IPS-20b (cell line): Measurements from ENCODE around the gene FER1L5.
"Not testable (repeated sequence)": the region's sequence is repeated elsewhere in the genome, so short reads cannot be mapped to it uniquely, and the experiment has no call there.

Experiments used
- H3K27ac ChIP-seq: one replicate; pipeline ENCODE4 v1.5.1; 2013; ENCODE audit warnings: low read length
- H3K27me3 ChIP-seq: 2 replicates; pipeline ENCODE4 v1.6.1; 2013; ENCODE audit warnings: mild to moderate bottlenecking, low read length, inconsistent platforms; ENCODE audit not compliant: insufficient read depth
- H3K36me3 ChIP-seq: 2 replicates; pipeline ENCODE4 v1.6.1; 2013; ENCODE audit warnings: low read depth, mild to moderate bottlenecking, inconsistent platforms, low read length, moderate library complexity; ENCODE audit not compliant: insufficient read depth
- H3K4me1 ChIP-seq: 2 replicates; pipeline ENCODE4 v1.6.1; 2013; ENCODE audit warnings: mild to moderate bottlenecking, control low read depth, inconsistent platforms, low read length, moderate library complexity; ENCODE audit not compliant: insufficient read depth
- H3K4me3 ChIP-seq: 2 replicates; pipeline ENCODE4 v1.5.1; 2013; ENCODE audit warnings: mild to moderate bottlenecking, low read length, inconsistent platforms
- H3K9ac ChIP-seq: 2 replicates; pipeline ENCODE4 v1.6.1; 2013; ENCODE audit warnings: low read depth, mild to moderate bottlenecking, inconsistent platforms, low read length, moderate library complexity
- H3K9me3 ChIP-seq: 2 replicates; pipeline ENCODE4 v1.6.1; 2013; ENCODE audit warnings: mild to moderate bottlenecking, low read depth, low read length, inconsistent platforms; ENCODE audit not compliant: insufficient read depth

The FER1L5 gene

GRCh38 chr2:96638144-96639121, 4.1 kb upstream of the FER1L5 start, which contains the start of gene KANSL3:
Gene KANSL3 (minus strand): TSS chr2:96638312. CDS start chr2:96637135, 1,177 bp downstream.
- no peaks in the 10 kb centered on the region for H3K9me3 ChIP-seq
- H3K36me3 ChIP-seq = peaks cover 24% of the 10 kb centered on the region
- no peaks in the 10 kb centered on the region for H3K27me3 ChIP-seq
- H3K27ac ChIP-seq = no peak within 1 kb of the TSS
- H3K4me1 ChIP-seq = peaks cover 4% of the 10 kb centered on the region; the same call in 1 of the 2 replicates
- H3K4me3 ChIP-seq = peak within 1 kb of the TSS; percentile 91
- peak within 1 kb of the TSS; percentile 80; the same call in 1 of the 2 replicates for H3K9ac ChIP-seq

DNA sequence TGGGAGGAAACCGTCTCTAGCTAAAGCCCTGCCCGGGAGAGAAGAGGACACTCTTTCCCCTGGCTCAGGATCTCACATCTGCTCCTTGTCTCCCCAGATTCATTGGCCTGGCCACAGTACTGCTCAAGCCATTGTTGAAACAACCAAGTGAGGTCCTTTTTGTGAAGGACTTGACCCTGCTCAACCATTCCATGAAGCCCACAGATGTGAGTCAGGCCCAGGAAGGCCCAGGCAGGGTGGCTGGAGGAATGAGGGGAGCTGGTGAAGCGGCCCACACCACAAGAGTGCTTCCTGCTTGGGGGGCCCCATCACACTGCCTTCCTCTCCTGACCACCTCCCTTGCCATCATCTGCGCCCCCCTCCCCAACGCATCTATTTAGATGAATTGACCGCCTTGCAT, 5.1 kb downstream of the FER1L5 start:
- Histone ChIP-seq H3K4me1 (no peaks in the 10 kb centered on the region), H3K36me3 (no peaks in the 10 kb centered on the region), H3K9me3 (no peaks in the 10 kb centered on the region), H3K27me3 (no peaks in the 10 kb centered on the region), H3K27ac (no peak overlapping the region), H3K4me3 (no peak overlapping the region), H3K9ac (no peak overlapping the region)

GRCh38 chr2:96648306-96648930, 5.9 kb downstream of the FER1L5 start:
- Histone ChIP-seq H3K36me3 (no peaks in the 10 kb centered on the region), H3K27me3 (no peaks in the 10 kb centered on the region), H3K4me3 (no peak overlapping the region), H3K4me1 (no peaks in the 10 kb centered on the region), H3K9ac (no peak overlapping the region), H3K9me3 (no peaks in the 10 kb centered on the region), H3K27ac (no peak overlapping the region)

GRCh38 chr2:96649342-96649741, 6.8 kb downstream of the FER1L5 start:
- Histone ChIP-seq H3K4me3 (no peak overlapping the region), H3K9me3 (no peaks in the 10 kb centered on the region), H3K27me3 (no peaks in the 10 kb centered on the region), H3K36me3 (no peaks in the 10 kb centered on the region), H3K27ac (no peak overlapping the region), H3K9ac (no peak overlapping the region), H3K4me1 (no peaks in the 10 kb centered on the region)

- Histone ChIP-seq H3K27ac (no peak overlapping the region), H3K36me3 (no peaks in the 10 kb centered on the region), H3K4me3 (no peak overlapping the region), H3K27me3 (no peaks in the 10 kb centered on the region), H3K9ac (no peak overlapping the region), H3K4me1 (no peaks in the 10 kb centered on the region), H3K9me3 (no peaks in the 10 kb centered on the region)
Measured at GRCh38 chr2:96651793-96652192, 9.2 kb downstream of the FER1L5 start.

- H3K4me3 ChIP-seq, H3K27ac ChIP-seq, H3K27me3 ChIP-seq, H3K36me3 ChIP-seq, H3K9ac ChIP-seq, H3K9me3 ChIP-seq, H3K4me1 ChIP-seq: not testable (repeated sequence)
Measured at GRCh38 chr2:96654791-96655190, 12.2 kb downstream of the FER1L5 start.

- H3K27me3 ChIP-seq = no peaks in the 10 kb centered on the region
- H3K36me3 ChIP-seq = no peaks in the 10 kb centered on the region
- H3K4me1 ChIP-seq = no peaks in the 10 kb centered on the region
- H3K9ac ChIP-seq = no peak overlapping the region
- H3K4me3 ChIP-seq = no peak overlapping the region
- H3K27ac ChIP-seq = no peak overlapping the region
- no peaks in the 10 kb centered on the region for H3K9me3 ChIP-seq
Measured at GRCh38 chr2:96655526-96655925, 13.0 kb downstream of the FER1L5 start.

DNA sequence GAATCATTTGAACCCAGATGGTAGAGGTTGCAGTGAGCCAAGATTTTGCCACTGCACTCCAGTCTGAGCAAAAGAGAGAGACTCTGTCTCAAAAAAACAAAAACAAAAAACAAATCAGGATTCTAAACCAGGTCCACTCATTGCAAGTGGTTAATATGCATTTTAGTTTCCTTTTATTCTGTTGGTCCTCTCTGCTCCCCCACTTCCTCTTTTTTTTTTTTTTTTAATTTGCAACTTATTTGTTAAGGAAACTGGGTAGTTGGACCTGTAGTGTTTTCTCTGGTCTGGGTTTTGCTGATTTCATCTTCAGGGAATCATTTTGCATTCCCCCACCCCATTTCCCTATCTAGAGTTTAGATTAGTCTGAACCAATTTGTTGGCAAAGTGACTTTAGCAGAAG, 14.0 kb downstream of the FER1L5 start:
- H3K27me3 ChIP-seq = no peaks in the 10 kb centered on the region
- H3K27ac ChIP-seq = no peak overlapping the region
- no peak overlapping the region for H3K4me3 ChIP-seq
- H3K9ac ChIP-seq = no peak overlapping the region
- H3K9me3 ChIP-seq = no peaks in the 10 kb centered on the region
- no peaks in the 10 kb centered on the region for H3K4me1 ChIP-seq
- H3K36me3 ChIP-seq = no peaks in the 10 kb centered on the region

GRCh38 chr2:96661324-96661723, 18.8 kb downstream of the FER1L5 start:
- Histone ChIP-seq H3K4me3 (no peak overlapping the region), H3K27ac (no peak overlapping the region), H3K27me3 (no peaks in the 10 kb centered on the region), H3K9me3 (peaks cover 7% of the 10 kb centered on the region; the same call in 1 of the 2 replicates), H3K36me3 (no peaks in the 10 kb centered on the region), H3K4me1 (no peaks in the 10 kb centered on the region), H3K9ac (no peak overlapping the region)

DNA sequence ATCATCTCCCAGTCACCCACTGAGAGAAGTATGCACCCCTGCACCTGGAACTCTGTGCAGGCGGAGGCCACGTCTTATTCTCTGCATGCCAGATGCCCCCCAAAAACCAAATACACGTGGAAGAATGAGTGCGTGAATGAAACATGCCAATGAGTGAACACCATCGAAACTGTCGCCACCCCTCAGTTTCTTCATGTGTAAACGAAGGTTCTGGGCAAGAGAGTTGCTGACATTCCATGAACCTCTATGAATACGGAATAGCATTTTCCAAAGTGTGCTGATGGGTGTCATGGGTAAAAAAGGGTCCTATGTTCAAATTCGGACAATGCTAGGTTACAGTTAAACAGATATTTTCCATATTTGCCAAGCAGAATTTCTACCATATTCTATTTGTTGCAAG, 19.8 kb downstream of the FER1L5 start:
- H3K4me1 ChIP-seq = no peaks in the 10 kb centered on the region
- no peak overlapping the region for H3K27ac ChIP-seq
- peaks cover 7% of the 10 kb centered on the region; the same call in 1 of the 2 replicates for H3K9me3 ChIP-seq
- no peak overlapping the region for H3K9ac ChIP-seq
- H3K4me3 ChIP-seq = no peak overlapping the region
- H3K27me3 ChIP-seq = no peaks in the 10 kb centered on the region
- no peaks in the 10 kb centered on the region for H3K36me3 ChIP-seq

DNA sequence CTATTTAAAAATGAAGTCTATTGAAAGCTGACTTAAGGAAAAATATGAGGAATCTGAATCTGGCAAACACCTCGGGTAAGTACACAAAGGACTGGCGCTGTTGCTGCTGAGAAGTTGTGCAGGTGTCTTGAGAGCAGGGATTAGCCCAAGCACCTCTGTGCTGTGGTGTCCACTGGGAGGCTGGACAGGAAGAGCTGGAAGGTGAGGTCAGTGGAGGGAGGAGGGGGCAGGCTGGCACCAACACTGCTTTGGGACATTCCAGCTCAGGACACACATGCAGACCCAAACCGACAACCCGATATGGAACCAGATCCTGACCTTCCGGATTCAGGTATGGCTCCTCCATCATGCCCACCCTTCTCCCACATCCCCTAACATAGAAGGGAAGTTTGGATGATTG, 20.6 kb downstream of the FER1L5 start:
- no peak overlapping the region for H3K4me3 ChIP-seq
- peaks cover 7% of the 10 kb centered on the region; the same call in 1 of the 2 replicates for H3K9me3 ChIP-seq
- no peak overlapping the region for H3K9ac ChIP-seq
- H3K27me3 ChIP-seq = no peaks in the 10 kb centered on the region
- H3K36me3 ChIP-seq = no peaks in the 10 kb centered on the region
- no peak overlapping the region for H3K27ac ChIP-seq
- H3K4me1 ChIP-seq = no peaks in the 10 kb centered on the region

- H3K9me3 ChIP-seq = peaks cover 7% of the 10 kb centered on the region; the same call in 1 of the 2 replicates
- no peak overlapping the region for H3K27ac ChIP-seq
- H3K4me1 ChIP-seq = no peaks in the 10 kb centered on the region
- H3K9ac ChIP-seq = no peak overlapping the region
- H3K36me3 ChIP-seq = no peaks in the 10 kb centered on the region
- no peaks in the 10 kb centered on the region for H3K27me3 ChIP-seq
- H3K4me3 ChIP-seq = no peak overlapping the region
Measured at GRCh38 chr2:96663829-96664228, 21.3 kb downstream of the FER1L5 start.
